GM20000 (cell line): ENCODE measurements around the gene GHRH.

ENCODE experiments used
- DNase-seq: peaks from one replicate; pipeline ENCODE4 v3.0.0; 2012; ENCODE audit warnings: low spot score
- CTCF ChIP-seq: IDR thresholded peaks from 2 replicates; pipeline ENCODE4 v1.5.1; 2012; ENCODE audit warnings: mild to moderate bottlenecking, control low read depth; ENCODE audit errors: extremely low read depth, missing control alignments

Gene GHRH

GRCh38 chr20:37270576-37271420, 9.2 kb upstream of the GHRH start:
- DNase-seq = peak; percentile 46
- TF ChIP-seq CTCF = no peak

GRCh38 chr20:37267667-37268313, 6.2 kb upstream of the GHRH start:
- TF ChIP-seq CTCF = no peak
- no peak for DNase-seq

- TF ChIP-seq CTCF = no peak
- no peak for DNase-seq
Measured at GRCh38 chr20:37266940-37267666, 5.5 kb upstream of the GHRH start.

- TF ChIP-seq CTCF = no peak
- DNase-seq = peak; percentile 33
Measured at GRCh38 chr20:37265152-37265551, 3.5 kb upstream of the GHRH start.

- no peak for DNase-seq
- no peak for TF ChIP-seq CTCF
Measured at GRCh38 chr20:37263686-37264085, 2.1 kb upstream of the GHRH start.

- no peak for DNase-seq
- no peak for TF ChIP-seq CTCF
Measured at GRCh38 chr20:37262505-37262904, 891 bp upstream of the GHRH start.

GRCh38 chr20:37260923-37261322, 691 bp downstream of the GHRH start:
- no peak for TF ChIP-seq CTCF
- no peak for DNase-seq
